OCI-LY7 (cell line): ENCODE data around the gene ESR2. TPM values are rescaled to one million over a fixed set of nuclear protein-coding genes. Genes with fewer than 3 reads are reported as not detected.

Source experiments
- BruUV-seq: library from RNA; stranded (reverse); fragments of 400-500 nt; replicated peaks from 2 replicates; lab custom pipeline; 2021; lab: Mats Ljungman, UMichigan
- CTCF ChIA-PET: fragments of 300-600 bp; sonication (Branson Sonifier 250); formaldehyde crosslinking; loops from one replicate; lab custom pipeline; 2022; ENCODE audit warnings: antibody characterized with exemption; ENCODE audit not compliant: unreplicated experiment; lab: Charles Lee
- POLR2A ChIA-PET: fragments of 300-600 bp; sonication (Branson Sonifier 250); formaldehyde crosslinking; loops from one replicate; lab custom pipeline; 2022; ENCODE audit warnings: antibody characterized with exemption; lab: Charles Lee
- DNase-seq: peaks from one replicate; pipeline ENCODE4 v3.0.0-alpha.2; 2015; ENCODE audit warnings: low spot score
- H2AFZ ChIP-seq: fragments of 200-600 bp; sonication (generic), shearing (Covaris generic); 2 replicates; pipeline ENCODE4 v1.6.1; 2014; ENCODE audit warnings: mild to moderate bottlenecking, antibody characterized with exemption, low read length, moderate library complexity
- H3K27ac ChIP-seq: fragments of 200-600 bp; sonication (generic); 2 replicates; pipeline ENCODE4 v1.5.1; 2014; ENCODE audit warnings: mixed run types, low read depth, mild to moderate bottlenecking, moderate library complexity, low read length, inconsistent platforms; ENCODE audit not compliant: poor library complexity, severe bottlenecking
- H3K36me3 ChIP-seq: fragments of 200-600 bp; sonication (generic); 2 replicates; pipeline ENCODE4 v1.6.1; 2014; ENCODE audit warnings: mild to moderate bottlenecking, antibody characterized with exemption, low read length, moderate library complexity, mixed read lengths; ENCODE audit not compliant: insufficient read depth
- H3K4me1 ChIP-seq: fragments of 200-600 bp; sonication (generic); 2 replicates; pipeline ENCODE4 v1.5.1; 2014; ENCODE audit warnings: mild to moderate bottlenecking, low read length; ENCODE audit not compliant: insufficient read depth, poor library complexity, severe bottlenecking
- H3K4me2 ChIP-seq: fragments of 200-600 bp; sonication (generic); 2 replicates; pipeline ENCODE4 v1.6.1; 2014; ENCODE audit warnings: mild to moderate bottlenecking, low read length
- H3K4me3 ChIP-seq: fragments of 200-600 bp; sonication (generic); 2 replicates; pipeline ENCODE4 v1.5.1; 2014; ENCODE audit warnings: mild to moderate bottlenecking, low read depth, low read length; ENCODE audit not compliant: poor library complexity, severe bottlenecking
- H3K79me2 ChIP-seq: fragments of 200-600 bp; sonication (generic); 2 replicates; pipeline ENCODE4 v1.6.1; 2016; ENCODE audit warnings: low read depth, mild to moderate bottlenecking, low read length, moderate library complexity, mixed read lengths; ENCODE audit not compliant: insufficient read depth
- H3K9me2 ChIP-seq: fragments of 200-600 bp; sonication (generic); 2 replicates; pipeline ENCODE4 v1.6.1; 2016; ENCODE audit warnings: mild to moderate bottlenecking, low read length, mixed read lengths; ENCODE audit not compliant: insufficient read depth
- H3K9me3 ChIP-seq: fragments of 200-600 bp; sonication (generic); 2 replicates; pipeline ENCODE4 v1.6.1; 2014; ENCODE audit warnings: mild to moderate bottlenecking, mixed run types, low read length, mixed read lengths
- H4K20me1 ChIP-seq: fragments of 200-600 bp; sonication (generic); 2 replicates; pipeline ENCODE4 v1.6.1; 2014; ENCODE audit warnings: mild to moderate bottlenecking, antibody characterized with exemption, low read length, moderate library complexity, mixed read lengths; ENCODE audit not compliant: insufficient read depth
- CTCF ChIP-seq: fragments of 200-600 bp; sonication (generic); conservative IDR thresholded peaks from 2 replicates; pipeline ENCODE4 v1.5.1; 2014; ENCODE audit warnings: mild to moderate bottlenecking, antibody characterized with exemption, low read length, moderate library complexity, mixed read lengths
- EZH2phosphoT487 ChIP-seq: fragments of 200-600 bp; sonication (generic); IDR thresholded peaks from 2 replicates; pipeline ENCODE4 v1.6.1; 2018; ENCODE audit warnings: low read depth, borderline replicate concordance, mild to moderate bottlenecking, mixed run types, antibody characterized with exemption, low read length, moderate library complexity, mixed read lengths
- intact Hi-C: fragments of 100-400 bp; cut with micrococcal nuclease; formaldehyde crosslinking; loops from one replicate; pipeline ENCODE4 v1.10.0; 2022; ENCODE audit not compliant: unreplicated experiment
- total RNA-seq, 2 experiments: library from RNA; depleted of rRNA in 1 of 2; stranded (reverse); fragments of >200 nt in 1 of 2; shearing (Covaris generic) in 1 of 2; gene quantifications; 2 replicates each; pipeline ENCODE4 v1.2.3, GENCODE V29; 2014 to 2022

The ESR2 gene
- total RNA-seq, 2 experiments from 2014 or later, result 13.4 to 37.7 TPM

GRCh38 chr14:64115401-64115800 lies 178.8 kb downstream of the ESR2 start:
- TF ChIP-seq CTCF, result no peak
- TF ChIP-seq EZH2phosphoT487, result no peak
- no peaks in the 10 kb centered on the region for H3K79me2 ChIP-seq
- H3K36me3 ChIP-seq, result peaks cover 57% of the 10 kb centered on the region
- no peak overlapping the region for H3K4me3 ChIP-seq
- no peaks in the 10 kb centered on the region for H4K20me1 ChIP-seq
- no peak overlapping the region for H2AFZ ChIP-seq
- no peaks in the 10 kb centered on the region for H3K9me3 ChIP-seq
- intact Hi-C loops, result loop anchor here (10.0 kb wide), 1 partner anchor 321 kb away; no protein-coding TSS in a partner anchor
- no peak overlapping the region for H3K4me2 ChIP-seq
- POLR2A ChIA-PET, result interaction anchor here (0.5 to 0.7 kb wide), 3 partner anchors 16 to 106 kb away, joined by 3 to 5 read pairs (median 4); no protein-coding TSS in a partner anchor
- CTCF ChIA-PET, result no interaction called here
- no peak overlapping the region for H3K27ac ChIP-seq
- H3K9me2 ChIP-seq, result no peaks in the 10 kb centered on the region
- DNase-seq, result no peak
- no peaks in the 10 kb centered on the region for H3K4me1 ChIP-seq
- BruUV-seq, result no TSS peak

GRCh38 chr14:64114796-64115195 lies 179.4 kb downstream of the ESR2 start:
- DNase-seq, result no peak
- Histone ChIP-seq H3K9me3 (no peaks in the 10 kb centered on the region), H3K4me2 (no peak overlapping the region), H3K36me3 (peaks cover 56% of the 10 kb centered on the region), H3K9me2 (no peaks in the 10 kb centered on the region), H2AFZ (no peak overlapping the region), H3K4me3 (no peak overlapping the region), H3K27ac (no peak overlapping the region), H3K4me1 (no peaks in the 10 kb centered on the region), H3K79me2 (no peaks in the 10 kb centered on the region), H4K20me1 (no peaks in the 10 kb centered on the region)
- no TSS peak for BruUV-seq
- TF ChIP-seq CTCF (no peak), EZH2phosphoT487 (no peak)
- ChIA-PET POLR2A (interaction anchor here (0.7 to 1.6 kb wide), 3 partner anchors 10 to 105 kb away, joined by 3 to 4 read pairs (median 4); no protein-coding TSS in a partner anchor), CTCF (no interaction called here)
- intact Hi-C loops, result loop anchor here (10.0 kb wide), 1 partner anchor 320 kb away; no protein-coding TSS in a partner anchor

GRCh38 chr14:64114166-64114565 lies 180.0 kb downstream of the ESR2 start:
- ChIA-PET POLR2A (interaction anchor here (0.7 to 1.6 kb wide), 3 partner anchors 11 to 17 kb away, joined by 3 to 4 read pairs (median 4); no protein-coding TSS in a partner anchor), CTCF (no interaction called here)
- Histone ChIP-seq H3K4me3 (no peak overlapping the region), H4K20me1 (no peaks in the 10 kb centered on the region), H3K36me3 (peaks cover 56% of the 10 kb centered on the region), H3K4me1 (no peaks in the 10 kb centered on the region), H2AFZ (no peak overlapping the region), H3K9me3 (no peaks in the 10 kb centered on the region), H3K27ac (no peak overlapping the region), H3K79me2 (no peaks in the 10 kb centered on the region), H3K9me2 (no peaks in the 10 kb centered on the region), H3K4me2 (no peak overlapping the region)
- DNase-seq, result no peak
- TF ChIP-seq CTCF (no peak), EZH2phosphoT487 (no peak)
- intact Hi-C loops, result loop anchor here (10.0 kb wide), 1 partner anchor 319 kb away; no protein-coding TSS in a partner anchor
- BruUV-seq, result no TSS peak
